ENCODE data around the gene APLP1.
"Not testable (repeated sequence)": the region's sequence is repeated elsewhere in the genome, so short reads cannot be mapped to it uniquely, and the experiment has no call there.

The APLP1 gene

GRCh38 chr19:35833972-35834371 is 34.4 kb upstream of the APLP1 start:
- H3K4me3 ChIP-seq (ENCODE audit: control insufficient read depth, low read depth, low read length) = no peak overlapping the region
- no peak for TF ChIP-seq CTCF (conservative IDR thresholded peaks at IDR 0.05; ENCODE audit: control insufficient read depth, insufficient read depth, low read depth, low read length)
- no peak for DNase-seq (ENCODE audit: low read depth)

- DNase-seq (ENCODE audit: low read depth); H3K4me3 ChIP-seq (ENCODE audit: control insufficient read depth, low read depth, low read length): not testable (repeated sequence)
Observed at GRCh38 chr19:35836096-35836495, 32.3 kb upstream of the APLP1 start.

GRCh38 chr19:35841961-35842595 is 26.3 kb upstream of the APLP1 start:
- TF ChIP-seq CTCF (conservative IDR thresholded peaks at IDR 0.05; ENCODE audit: control insufficient read depth, insufficient read depth, low read depth, low read length) = no peak

GRCh38 chr19:35842666-35843272 is 25.6 kb upstream of the APLP1 start:
- H3K4me3 ChIP-seq (ENCODE audit: control insufficient read depth, low read depth, low read length) = no peak overlapping the region
- DNase-seq (ENCODE audit: low read depth) = no peak
- no peak for TF ChIP-seq CTCF (conservative IDR thresholded peaks at IDR 0.05; ENCODE audit: control insufficient read depth, insufficient read depth, low read depth, low read length)

More at GRCh38 chr19:35841961-35842595, 26.3 kb upstream of the APLP1 start:
- no peak overlapping the region for H3K4me3 ChIP-seq (ENCODE audit: control insufficient read depth, low read depth, low read length)
- no peak for DNase-seq (ENCODE audit: low read depth)

- no peak overlapping the region for H3K4me3 ChIP-seq (ENCODE audit: control insufficient read depth, low read depth, low read length)
- no peak for TF ChIP-seq CTCF (conservative IDR thresholded peaks at IDR 0.05; ENCODE audit: control insufficient read depth, insufficient read depth, low read depth, low read length)
- DNase-seq (ENCODE audit: low read depth) = peak; percentile 15
Observed at GRCh38 chr19:35843676-35844481, 24.5 kb upstream of the APLP1 start.

GRCh38 chr19:35844482-35845214 is 23.7 kb upstream of the APLP1 start:
- no peak for TF ChIP-seq CTCF (conservative IDR thresholded peaks at IDR 0.05; ENCODE audit: control insufficient read depth, insufficient read depth, low read depth, low read length)
- no peak for DNase-seq (ENCODE audit: low read depth)
- H3K4me3 ChIP-seq (ENCODE audit: control insufficient read depth, low read depth, low read length) = no peak overlapping the region

Data from fibroblast of mammary gland (primary cell).